Gastrocnemius medialis (tissue), 4 donors: Measurements from ENCODE around the gene C1QTNF1. TPM values are rescaled to one million over a fixed set of nuclear protein-coding genes. Genes with fewer than 3 reads are reported as not detected.

ENCODE experiments used
- ATAC-seq, 2 donors: fragments of 150-250 bp; one replicate each; pipeline ENCODE4 v1.9.1; 2016
- DNase-seq, 2 donors: peaks; one replicate each; pipeline ENCODE4 v3.0.0-alpha.2; 2019
- H3K27ac ChIP-seq, 4 donors: fragments of 200-600 bp; sonication (generic); 1 replicate in 1 of 4; 2 replicates in 3 of 4; pipeline ENCODE4 v1.5.1; 2016 to 2018; ENCODE audit warnings: mild to moderate bottlenecking in 2 of 4, moderate library complexity in 1 of 4
- H3K27me3 ChIP-seq, 3 donors: fragments of 200-600 bp; sonication (generic) in 2 of 3; 1 replicate in 1 of 3; 2 replicates in 2 of 3; pipeline versions ENCODE4 v1.5.1 to v1.6.0; 2016 to 2019; ENCODE audit warnings: mild to moderate bottlenecking in 1 of 3, moderate library complexity in 1 of 3
- H3K36me3 ChIP-seq, 2 donors: fragments of 200-600 bp; sonication (generic) in 1 of 2; one replicate each; pipeline ENCODE4 v1.5.1; 2017 to 2018
- H3K4me1 ChIP-seq, 2 donors: fragments of 200-600 bp; sonication (generic) in 1 of 2; one replicate each; pipeline ENCODE4 v1.5.1; 2016 to 2017; ENCODE audit warnings: mild to moderate bottlenecking in 2 of 2
- H3K4me3 ChIP-seq, 4 donors: fragments of 200-600 bp; sonication (generic) in 3 of 4; 1 replicate in 1 of 4; 2 replicates in 3 of 4; pipeline ENCODE4 v1.5.1; 2016 to 2019; ENCODE audit warnings: mild to moderate bottlenecking in 2 of 4
- H3K9me3 ChIP-seq, 3 donors: fragments of 200-600 bp; sonication (generic) in 2 of 3; 1 replicate in 1 of 3; 2 replicates in 2 of 3; pipeline ENCODE4 v1.5.1; 2016 to 2019
- CTCF ChIP-seq, 5 experiments: fragments of 450-650 bp in 3 of 5; fragments of 200-600 bp in 2 of 5; sonication (generic) in 2 of 5; IDR thresholded peaks in 4 of 5; conservative IDR thresholded peaks in 1 of 5; 1 replicate in 4 of 5; 2 replicates in 1 of 5; pipeline ENCODE4 v1.5.1; 2016 to 2019; ENCODE audit warnings: antibody characterized with exemption in 5 of 5, mild to moderate bottlenecking in 3 of 5, moderate library complexity in 3 of 5
- POLR2A ChIP-seq, 2 donors: fragments of 450-650 bp; IDR thresholded peaks; one replicate each; pipeline ENCODE4 v1.6.1; 2017; ENCODE audit warnings: antibody characterized with exemption in 2 of 2, mild to moderate bottlenecking in 2 of 2, moderate library complexity in 2 of 2
- in situ Hi-C, 4 donors: fragments of 200-750 bp; cut with MboI; loops; one replicate each; pipeline versions ENCODE4 v1.15.0 to v1.8.0; 2017; ENCODE audit warnings: low sequenced_read_pairs in 4 of 4
- intact Hi-C: fragments of 100-400 bp; cut with DNase I; formaldehyde crosslinking; loops from one replicate; pipeline ENCODE4 v1.15.1; 2023; ENCODE audit warnings: low total_unique reads
- total RNA-seq, 4 donors: library from RNA; depleted of rRNA; stranded (reverse); fragments of >200 nt; gene quantifications; one replicate each; pipeline versions ENCODE4 v1.1.0 to v1.2.3, GENCODE V29; 2016

The C1QTNF1 gene
- total RNA-seq, 4 donors from 2014 or later, result 11.1 to 38.6 (median 21.2) TPM

- no peak overlapping the region for H3K4me3 ChIP-seq
- intact Hi-C loops, result no loop called here
- H3K4me1 ChIP-seq, result peaks cover 12 to 13% of the 10 kb centered on the region in 2 donors
- H3K36me3 ChIP-seq, result peaks cover 0 to 38% of the 10 kb centered on the region in 2 donors
- no peak overlapping the region for H3K27ac ChIP-seq
- in situ Hi-C loops, result no loop called here
- DNase-seq, result peak in 1 of 2 donors; percentile 20
- no peaks in the 10 kb centered on the region for H3K27me3 ChIP-seq
- TF ChIP-seq CTCF (IDR thresholded peaks at IDR 0.05 in 4 of 5, conservative IDR thresholded peaks at IDR 0.05 in 1 of 5) (peak; percentile 47 to 79 (median 74)), POLR2A (IDR thresholded peaks at IDR 0.05) (no peak)
- H3K9me3 ChIP-seq, result no peaks in the 10 kb centered on the region
- ATAC-seq, result no peak
Observed at GRCh38 chr17:78993241-78993956, 30.6 kb upstream of the C1QTNF1 start.

- H3K4me1 ChIP-seq, result peaks cover 10 to 13% of the 10 kb centered on the region in 2 donors
- peak in 1 of 2 donors; percentile 8 for DNase-seq
- in situ Hi-C loops, result no loop called here
- TF ChIP-seq POLR2A (IDR thresholded peaks at IDR 0.05), result no peak
- no peak for TF ChIP-seq CTCF (IDR thresholded peaks at IDR 0.05 in 4 of 5, conservative IDR thresholded peaks at IDR 0.05 in 1 of 5)
- peaks cover 0 to 38% of the 10 kb centered on the region in 2 donors for H3K36me3 ChIP-seq
- intact Hi-C loops, result no loop called here
- H3K27ac ChIP-seq, result no peak overlapping the region
- H3K27me3 ChIP-seq, result no peaks in the 10 kb centered on the region
- ATAC-seq, result no peak
- H3K9me3 ChIP-seq, result no peaks in the 10 kb centered on the region
- H3K4me3 ChIP-seq, result no peak overlapping the region
Observed at GRCh38 chr17:78993981-78994671, 29.8 kb upstream of the C1QTNF1 start.

GRCh38 chr17:78995022-78995760, 28.8 kb upstream of the C1QTNF1 start:
- no peak overlapping the region for H3K4me3 ChIP-seq
- in situ Hi-C loops (no loop called here), intact Hi-C loops (no loop called here)
- no peak overlapping the region for H3K27ac ChIP-seq
- no peak for TF ChIP-seq POLR2A (IDR thresholded peaks at IDR 0.05)
- TF ChIP-seq CTCF (IDR thresholded peaks at IDR 0.05 in 4 of 5, conservative IDR thresholded peaks at IDR 0.05 in 1 of 5), result no peak
- peaks cover 10 to 13% of the 10 kb centered on the region in 2 donors for H3K4me1 ChIP-seq
- peaks cover 0 to 38% of the 10 kb centered on the region in 2 donors for H3K36me3 ChIP-seq
- no peak for ATAC-seq
- H3K27me3 ChIP-seq, result no peaks in the 10 kb centered on the region
- peak in 1 of 2 donors; percentile 10 for DNase-seq
- H3K9me3 ChIP-seq, result no peaks in the 10 kb centered on the region

- TF ChIP-seq CTCF (IDR thresholded peaks at IDR 0.05 in 4 of 5, conservative IDR thresholded peaks at IDR 0.05 in 1 of 5) (no peak), POLR2A (IDR thresholded peaks at IDR 0.05) (no peak)
- Histone ChIP-seq H3K4me1 (peaks cover 10 to 13% of the 10 kb centered on the region in 2 donors), H3K9me3 (no peaks in the 10 kb centered on the region), H3K27me3 (no peaks in the 10 kb centered on the region), H3K36me3 (peaks cover 0 to 33% of the 10 kb centered on the region in 2 donors), H3K4me3 (no peak overlapping the region), H3K27ac (peak overlapping the region in 2 of 4 donors; percentile 4 to 5)
- DNase-seq (peak in 1 of 2 donors; percentile 30), ATAC-seq (peak; percentile 36 to 45)
- intact Hi-C loops (no loop called here), in situ Hi-C loops (no loop called here)
Observed at GRCh38 chr17:78995761-78996451, 28.1 kb upstream of the C1QTNF1 start.
